ENCODE measurements around the gene TMEM190.

The TMEM190 gene

DNA sequence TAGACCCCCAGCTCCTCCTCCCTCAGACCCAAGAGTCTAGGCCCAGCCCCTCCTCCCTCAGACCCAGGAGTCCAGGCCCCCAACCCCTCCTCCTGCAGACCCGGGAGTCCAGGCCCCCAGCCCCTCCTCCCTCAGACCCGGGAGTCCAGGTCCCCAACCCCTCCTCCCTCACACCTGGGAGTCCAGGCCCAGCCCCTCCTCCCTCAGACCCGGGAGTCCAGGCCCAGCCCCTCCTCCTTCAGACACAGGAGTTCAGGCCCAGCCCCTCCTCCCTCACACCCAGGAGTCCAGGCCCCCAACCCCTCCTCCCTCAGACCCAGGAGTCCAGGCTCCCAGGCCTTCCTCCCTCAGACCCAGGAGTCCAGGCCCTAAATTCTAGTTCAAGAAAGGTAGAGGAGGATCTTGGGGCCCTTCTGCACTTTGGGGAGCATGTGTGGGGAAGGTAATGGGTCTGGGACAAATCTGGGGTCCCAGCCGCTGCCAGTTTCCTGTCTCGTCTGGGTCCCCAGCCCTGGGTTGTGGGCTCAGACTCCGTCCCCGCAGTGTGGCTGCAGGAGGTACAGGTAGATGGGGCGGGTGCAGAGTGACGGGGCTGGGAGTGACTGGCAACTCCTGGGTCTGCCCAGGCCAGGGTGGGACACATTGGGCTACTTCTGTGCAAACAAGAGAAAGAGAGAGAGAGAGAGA is 3.2 kb upstream of the TMEM190 start:
- no peak overlapping the region for H3K27ac ChIP-seq
- H3K27me3 ChIP-seq = peaks cover 100% of the 10 kb centered on the region
- H3K4me3 ChIP-seq (ENCODE audit: low read depth in 1 of 2, low read length in 1 of 2) = no peak overlapping the region
- no peak for TF ChIP-seq CTCF (IDR thresholded peaks at IDR 0.05)
- no peaks in the 10 kb centered on the region for H3K36me3 ChIP-seq
- H3K9me3 ChIP-seq = no peaks in the 10 kb centered on the region
- no peaks in the 10 kb centered on the region for H3K4me1 ChIP-seq (ENCODE audit: control insufficient read depth in 1 of 2, insufficient read depth in 1 of 2, low read depth in 1 of 2, low read length in 1 of 2)

GRCh38 chr19:55373993-55374757 is 2.5 kb upstream of the TMEM190 start:
- Histone ChIP-seq H3K9me3 (no peaks in the 10 kb centered on the region), H3K36me3 (no peaks in the 10 kb centered on the region), H3K27ac (no peak overlapping the region), H3K4me1 (ENCODE audit: control insufficient read depth in 1 of 2, insufficient read depth in 1 of 2, low read depth in 1 of 2, low read length in 1 of 2) (no peaks in the 10 kb centered on the region), H3K27me3 (peaks cover 100% of the 10 kb centered on the region), H3K4me3 (ENCODE audit: low read depth in 1 of 2, low read length in 1 of 2) (no peak overlapping the region)
- TF ChIP-seq CTCF (IDR thresholded peaks at IDR 0.05) = no peak

GRCh38 chr19:55377356-55378131 is 918 bp downstream of the TMEM190 start:
- TF ChIP-seq CTCF (IDR thresholded peaks at IDR 0.05) = no peak
- Histone ChIP-seq H3K27me3 (peaks cover 83% of the 10 kb centered on the region), H3K4me3 (ENCODE audit: low read depth in 1 of 2, low read length in 1 of 2) (no peak overlapping the region), H3K9me3 (no peaks in the 10 kb centered on the region), H3K4me1 (ENCODE audit: control insufficient read depth in 1 of 2, insufficient read depth in 1 of 2, low read depth in 1 of 2, low read length in 1 of 2) (no peaks in the 10 kb centered on the region), H3K36me3 (no peaks in the 10 kb centered on the region), H3K27ac (no peak overlapping the region)

- H3K27me3 ChIP-seq = peaks cover 76% of the 10 kb centered on the region
- H3K4me1 ChIP-seq (ENCODE audit: control insufficient read depth in 1 of 2, insufficient read depth in 1 of 2, low read depth in 1 of 2, low read length in 1 of 2) = peaks cover 8 to 10% of the 10 kb centered on the region in 2 experiments
- TF ChIP-seq CTCF (IDR thresholded peaks at IDR 0.05) = no peak
- H3K27ac ChIP-seq = no peak overlapping the region
- no peak overlapping the region for H3K4me3 ChIP-seq (ENCODE audit: low read depth in 1 of 2, low read length in 1 of 2)
- no peaks in the 10 kb centered on the region for H3K9me3 ChIP-seq
- H3K36me3 ChIP-seq = no peaks in the 10 kb centered on the region
Observed at GRCh38 chr19:55379174-55379573, 2.5 kb downstream of the TMEM190 start.

DNA sequence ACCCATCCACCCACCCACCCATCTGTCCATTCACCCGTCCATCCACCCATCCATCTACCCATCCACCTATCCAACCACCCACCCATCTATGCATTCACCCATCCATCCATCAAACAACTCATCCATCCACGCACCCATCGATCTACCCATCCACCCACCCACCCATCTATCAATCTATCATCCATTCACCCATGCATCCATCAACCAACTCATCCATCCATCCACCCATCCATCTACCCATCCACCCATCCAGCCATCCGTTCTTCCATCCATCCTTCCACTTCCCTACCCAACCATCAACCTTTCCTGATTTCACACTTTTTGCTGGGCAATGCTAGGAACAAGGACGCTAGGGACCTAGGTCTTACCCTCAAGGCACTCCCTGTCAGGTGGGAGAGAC is 5.4 kb downstream of the TMEM190 start:
- H3K4me3 ChIP-seq (ENCODE audit: low read depth in 1 of 2, low read length in 1 of 2) = no peak overlapping the region
- peaks cover 27 to 29% of the 10 kb centered on the region in 2 experiments for H3K4me1 ChIP-seq (ENCODE audit: control insufficient read depth in 1 of 2, insufficient read depth in 1 of 2, low read depth in 1 of 2, low read length in 1 of 2)
- TF ChIP-seq CTCF (IDR thresholded peaks at IDR 0.05) = no peak
- H3K9me3 ChIP-seq = no peaks in the 10 kb centered on the region
- H3K27me3 ChIP-seq = peaks cover 47% of the 10 kb centered on the region
- H3K36me3 ChIP-seq = no peaks in the 10 kb centered on the region
- no peak overlapping the region for H3K27ac ChIP-seq
